GM19023 (cell line): ENCODE measurements around the gene CPA5.

Experiments
- ATAC-seq: cut with Tn5 transposase; IDR thresholded peaks from one replicate; pipeline ENCODE4 v1.9.1; 2021; ENCODE audit warnings: mild to moderate bottlenecking, moderate library complexity; ENCODE audit not compliant: unreplicated experiment

The CPA5 gene

DNA sequence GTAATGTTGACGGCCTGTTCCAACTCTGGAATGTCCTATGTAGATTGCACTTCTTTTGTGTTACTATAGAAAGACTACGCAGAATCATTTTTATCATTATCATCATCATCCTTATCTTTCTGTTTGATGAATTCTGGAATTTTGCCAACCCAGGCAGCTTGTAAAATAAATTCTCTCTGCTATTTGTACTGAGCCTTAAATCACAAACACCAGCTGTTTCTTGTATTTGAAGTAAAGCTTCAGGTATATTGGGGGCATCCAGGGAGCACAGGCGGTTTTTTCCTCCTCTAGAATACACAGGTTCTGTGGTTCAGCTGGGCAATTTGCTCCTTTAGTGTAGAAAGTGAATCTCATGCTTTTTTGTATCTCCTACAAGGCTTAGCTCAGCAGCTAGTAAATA is 14.9 kb upstream of the CPA5 start:
- no peak for ATAC-seq

DNA sequence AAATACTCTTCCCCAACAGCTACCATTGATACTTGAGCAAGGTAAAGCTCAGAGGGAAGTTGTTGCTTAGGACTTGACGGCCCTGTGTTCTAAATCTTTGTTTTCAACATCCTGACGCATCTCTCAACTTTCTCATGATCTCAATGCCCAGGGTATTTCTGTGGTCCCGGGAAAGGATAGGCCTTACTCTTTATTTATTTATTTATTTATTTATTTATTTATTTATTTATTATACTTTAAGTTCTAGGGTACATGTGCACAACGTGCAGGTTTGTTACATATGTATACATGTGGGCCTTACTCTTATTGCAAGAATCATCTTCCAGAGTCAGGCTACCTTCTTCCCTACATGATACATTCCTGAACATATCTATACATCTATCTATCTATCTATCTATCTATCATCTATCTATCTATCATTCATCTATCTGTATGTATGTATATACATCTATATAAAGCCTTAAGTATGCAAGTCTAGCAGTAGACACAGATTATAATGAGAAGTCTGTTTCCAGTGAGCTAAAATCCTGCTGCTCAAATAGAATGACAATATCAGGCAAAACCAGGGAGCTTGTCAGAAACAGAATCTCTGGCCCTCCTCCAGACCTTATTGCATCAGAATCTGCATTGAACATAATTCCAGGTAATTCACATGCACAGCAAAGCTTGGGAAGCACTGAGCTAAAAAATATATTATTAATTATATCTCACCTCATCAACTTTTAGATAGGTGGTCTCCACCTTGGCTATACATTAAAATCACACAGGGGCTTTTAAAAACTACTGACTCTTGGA is 12.2 kb upstream of the CPA5 start:
- no peak for ATAC-seq

DNA sequence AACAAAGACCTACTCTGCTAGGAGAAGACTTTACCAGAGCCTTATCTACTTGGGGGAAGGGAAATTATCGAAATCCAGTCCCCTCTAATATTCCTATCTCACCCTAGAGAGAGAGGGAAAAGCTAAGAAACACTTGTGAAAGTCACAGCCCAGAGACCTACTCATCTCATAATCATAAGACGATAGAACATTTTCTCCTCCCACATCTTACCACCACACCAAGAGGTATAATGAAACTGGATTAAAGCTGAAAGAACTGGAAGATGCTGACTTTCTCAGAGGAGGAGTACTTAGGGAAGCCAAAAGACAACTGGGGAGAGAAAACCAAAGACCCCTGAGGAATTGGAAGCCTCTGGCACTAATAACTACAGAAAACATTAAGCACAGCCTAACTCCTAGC is 10.8 kb upstream of the CPA5 start:
- no peak for ATAC-seq

DNA sequence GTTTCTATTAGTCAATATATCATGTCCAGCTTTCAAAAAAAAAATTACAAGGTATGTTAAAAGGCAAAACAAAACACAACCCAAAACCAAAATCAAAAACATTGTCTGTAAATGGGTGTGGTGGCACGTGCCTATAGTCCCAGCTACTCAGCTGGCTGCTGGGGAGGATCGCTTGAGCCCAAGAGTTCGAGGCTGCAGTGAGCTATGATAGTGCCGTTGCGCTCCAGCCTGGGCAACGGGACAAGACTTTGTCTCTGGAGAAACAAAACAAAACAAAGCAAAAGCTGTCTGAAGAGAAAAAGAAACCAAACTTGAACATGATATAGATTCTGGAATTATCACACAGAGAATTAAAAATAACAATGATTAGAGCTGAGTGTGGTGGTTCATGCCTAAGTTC is 10.3 kb upstream of the CPA5 start:
- ATAC-seq: no peak

DNA sequence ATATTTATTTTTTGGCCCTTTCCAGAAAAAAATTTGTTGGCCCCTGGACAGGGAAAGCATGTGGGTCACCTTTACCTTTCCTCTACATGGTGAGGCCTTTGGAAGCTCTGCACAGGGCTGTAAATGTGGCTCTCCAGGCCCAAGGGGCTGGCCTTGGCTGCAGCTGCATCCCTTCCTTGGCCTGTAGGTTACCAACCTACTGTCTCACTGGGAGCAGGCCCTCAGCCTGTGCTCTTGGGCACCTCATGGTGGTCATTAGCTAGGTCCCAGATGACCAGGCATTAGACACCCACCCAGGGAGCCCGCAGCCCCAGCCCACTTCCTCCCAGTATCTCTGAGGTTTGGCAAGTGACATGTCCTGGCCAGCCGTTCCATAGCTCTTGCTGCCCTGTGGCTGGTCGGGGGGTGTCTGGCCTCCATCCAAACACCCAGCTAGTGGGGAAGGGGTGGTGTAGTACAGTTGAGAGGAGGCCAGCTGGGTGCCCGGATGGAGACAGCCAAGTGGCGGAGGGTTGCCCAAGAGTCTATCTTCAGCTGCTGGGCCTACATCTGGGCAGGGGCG is 7.1 kb upstream of the CPA5 start:
- no peak for ATAC-seq

DNA sequence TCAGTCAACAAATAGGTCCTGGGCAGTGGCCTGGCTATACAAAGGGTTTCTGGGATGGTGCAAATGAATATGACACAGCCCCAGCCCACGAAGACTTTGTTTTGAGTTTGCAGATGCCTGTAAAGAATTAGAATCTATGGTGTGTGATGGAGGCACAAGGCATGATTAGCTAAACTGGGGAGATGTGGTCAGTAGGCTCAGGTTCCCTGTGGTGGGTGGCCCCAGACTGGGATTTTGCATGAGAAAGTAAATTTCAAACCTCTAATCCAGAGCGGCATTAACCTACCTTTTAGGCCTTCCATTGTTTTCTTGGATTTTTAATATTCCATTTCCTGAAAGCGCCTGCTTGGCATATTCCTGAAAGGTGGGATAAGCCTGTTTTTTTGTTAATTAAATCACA is 6.4 kb upstream of the CPA5 start:
- no peak for ATAC-seq

DNA sequence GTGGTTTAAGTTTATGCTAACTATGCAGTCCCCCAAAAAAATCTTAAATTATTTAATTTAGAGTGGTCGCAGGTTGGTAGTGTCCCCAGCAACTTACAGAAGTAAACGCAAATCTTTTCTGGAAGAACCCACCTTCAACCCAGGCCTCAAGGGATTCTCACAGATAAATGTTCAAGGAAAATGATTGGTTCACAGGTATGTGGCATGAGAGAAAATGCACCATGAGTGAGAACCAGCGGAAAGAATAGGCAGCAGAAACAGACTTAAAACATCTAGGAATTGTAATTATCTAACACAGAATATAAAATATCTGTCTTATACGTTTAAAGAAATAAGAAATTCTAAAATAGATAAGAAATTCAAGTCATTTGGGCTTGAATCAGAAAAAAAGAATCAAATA is 2.7 kb upstream of the CPA5 start:
- no peak for ATAC-seq

DNA sequence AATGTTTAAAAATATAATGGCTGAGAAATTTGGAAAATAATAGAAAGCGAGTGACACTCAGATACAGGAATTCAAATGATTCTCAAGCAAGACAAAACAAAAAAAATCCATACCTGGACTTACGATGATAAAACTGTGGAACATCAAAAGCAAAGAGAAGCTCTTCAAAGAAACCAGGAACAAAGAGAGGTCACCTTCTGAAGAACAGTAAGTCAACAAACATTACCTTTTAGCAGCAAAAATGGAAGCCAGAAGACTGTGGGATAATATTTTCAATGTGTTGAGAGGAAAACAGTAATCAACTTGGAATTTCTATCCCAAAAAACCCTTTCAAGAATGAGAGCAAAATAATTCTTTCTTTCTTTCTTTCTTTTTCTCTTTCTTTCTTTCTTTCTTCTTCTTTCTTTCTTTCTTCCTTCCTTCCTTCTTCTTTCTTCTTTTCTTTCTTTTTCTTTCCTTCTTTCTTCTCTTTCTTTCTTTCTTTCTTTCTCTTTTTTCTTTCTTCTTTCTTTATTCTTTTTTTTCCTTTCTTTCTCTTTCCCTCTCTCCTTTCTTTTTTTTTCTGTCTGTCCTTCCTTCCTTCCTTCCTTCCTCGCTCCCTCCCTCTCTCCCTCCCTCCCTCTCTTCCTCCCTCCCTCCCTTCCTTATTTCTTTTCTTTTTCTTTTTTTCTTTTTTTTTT is 1.8 kb upstream of the CPA5 start:
- no peak for ATAC-seq

DNA sequence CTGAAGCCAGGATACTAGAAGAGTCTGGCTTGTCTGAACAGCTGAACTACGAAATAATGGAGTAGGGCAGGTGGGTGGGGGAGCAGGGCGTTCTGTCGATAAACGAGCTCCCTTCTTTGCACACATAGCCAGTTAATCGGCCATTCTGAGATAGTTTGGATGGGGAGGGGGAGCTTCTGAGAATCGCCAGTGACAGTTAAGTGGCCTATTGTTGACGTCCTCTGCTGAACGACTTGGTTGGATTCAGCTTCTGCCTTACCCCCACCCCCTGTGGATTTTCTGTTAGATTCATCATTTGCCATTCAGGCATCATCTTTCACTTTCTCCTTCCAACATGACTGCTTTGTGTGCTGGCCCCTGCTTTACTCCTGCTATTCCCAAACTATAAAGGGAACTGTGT is 520 bp downstream of the CPA5 start:
- ATAC-seq: no peak

DNA sequence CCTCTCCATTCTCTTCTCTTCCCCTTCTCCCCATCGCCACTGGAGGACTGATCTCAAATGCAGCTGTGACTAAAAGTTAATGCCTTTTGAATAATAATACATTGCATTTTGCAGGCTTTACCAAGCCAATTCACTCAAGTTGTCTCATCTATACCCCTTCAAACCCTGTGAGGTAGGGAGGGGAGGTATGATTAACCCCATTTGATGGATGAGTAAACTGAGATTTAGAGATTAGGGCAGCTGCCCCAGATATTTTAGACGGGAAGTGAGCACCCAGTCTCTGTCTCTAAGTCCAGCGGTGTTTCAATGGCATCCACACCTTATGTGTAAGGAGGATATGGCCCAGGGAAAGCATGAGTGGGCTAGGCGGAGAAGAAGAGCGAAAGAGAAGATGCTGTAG is 1.1 kb downstream of the CPA5 start:
- no peak for ATAC-seq

DNA sequence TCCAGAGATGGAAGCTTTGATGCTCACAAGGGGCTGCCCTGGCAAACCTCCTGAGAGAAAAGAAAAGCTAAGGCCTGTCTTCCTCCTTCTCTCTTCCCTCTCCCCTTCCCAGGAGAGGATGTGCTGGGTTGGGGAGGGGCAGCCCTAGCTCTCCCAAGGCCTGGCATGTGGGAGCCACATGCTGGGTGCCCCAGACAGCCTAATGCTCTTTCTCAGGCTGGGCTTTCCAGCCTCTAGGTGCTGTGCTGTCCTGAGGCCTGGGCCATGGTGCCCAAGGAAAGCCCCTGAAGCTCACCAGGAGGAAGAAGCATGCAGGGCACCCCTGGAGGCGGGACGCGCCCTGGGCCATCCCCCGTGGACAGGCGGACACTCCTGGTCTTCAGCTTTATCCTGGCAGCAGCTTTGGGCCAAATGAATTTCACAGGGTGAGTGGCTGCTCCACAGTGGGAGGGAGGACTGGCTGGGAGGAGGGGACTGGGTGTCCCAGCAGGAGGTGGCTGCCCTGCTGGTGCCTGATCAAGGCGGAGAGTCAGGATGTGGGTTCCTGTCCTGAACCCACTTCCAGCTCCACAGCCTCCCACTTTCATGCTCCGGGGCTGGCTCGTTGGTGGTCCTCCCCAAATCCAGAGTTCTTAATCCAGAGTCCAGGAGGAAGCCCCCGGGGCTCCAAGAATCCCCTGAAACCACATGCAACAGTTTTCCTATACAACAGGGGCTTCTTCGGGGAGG is 1.7 kb downstream of the CPA5 start:
- ATAC-seq: no peak

DNA sequence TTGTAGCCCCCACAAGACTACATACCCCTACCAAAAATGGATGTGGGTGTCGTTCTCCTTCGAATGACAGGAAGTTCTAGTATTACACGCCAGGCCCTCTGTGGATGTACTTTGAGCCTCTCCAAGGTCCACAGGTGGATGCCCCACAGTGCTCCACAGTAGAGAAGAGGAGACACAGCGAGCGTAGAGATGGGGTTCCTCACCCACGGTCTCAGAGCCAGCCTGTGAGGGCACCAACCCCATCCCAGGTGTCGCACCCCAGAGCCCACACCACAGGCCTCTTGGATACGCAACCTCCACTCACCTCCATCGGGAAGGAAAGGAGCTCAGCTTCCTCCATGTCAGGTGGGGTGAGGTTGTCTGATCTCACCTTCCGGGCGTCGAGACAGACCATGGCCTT is 2.3 kb downstream of the CPA5 start:
- ATAC-seq: no peak

DNA sequence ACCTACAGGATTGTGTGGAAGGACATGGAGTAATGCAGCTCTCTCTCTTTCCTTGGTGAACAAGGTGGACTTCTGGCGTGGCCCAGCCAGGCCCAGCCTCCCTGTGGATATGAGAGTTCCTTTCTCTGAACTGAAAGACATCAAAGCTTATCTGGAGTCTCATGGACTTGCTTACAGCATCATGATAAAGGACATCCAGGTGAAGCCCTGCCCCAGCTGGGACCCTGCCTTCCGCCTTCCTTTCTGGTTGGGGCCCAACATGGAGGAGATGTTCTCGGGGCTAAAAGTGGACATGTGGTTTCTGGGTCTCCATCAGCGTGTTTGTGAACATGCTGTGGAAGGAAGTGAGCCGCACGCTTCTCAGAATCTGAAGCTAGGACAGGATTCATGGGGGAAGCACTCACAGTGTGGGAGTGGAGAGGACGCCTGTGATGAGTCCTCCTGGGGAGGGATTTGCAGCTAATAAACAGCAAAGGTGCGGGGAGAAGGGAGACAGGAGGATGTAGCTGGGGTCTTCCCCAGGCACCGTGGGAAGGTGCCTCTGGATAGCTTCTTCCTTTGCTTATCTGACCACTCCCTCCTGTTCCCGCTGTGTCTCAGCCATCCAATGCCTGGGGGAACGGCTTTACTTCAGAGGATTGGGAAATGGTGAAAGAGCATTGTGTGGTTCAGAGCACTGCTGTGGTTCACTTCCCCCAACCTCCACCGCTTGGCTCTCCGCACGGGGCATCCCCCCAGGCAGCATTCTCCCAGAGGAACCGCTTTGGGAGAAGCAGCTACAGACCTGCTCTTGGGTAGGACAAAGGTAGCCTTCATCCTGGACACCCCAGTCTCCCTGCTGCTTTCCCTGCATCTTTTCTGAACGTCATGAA is 5.5 kb downstream of the CPA5 start:
- no peak for ATAC-seq

DNA sequence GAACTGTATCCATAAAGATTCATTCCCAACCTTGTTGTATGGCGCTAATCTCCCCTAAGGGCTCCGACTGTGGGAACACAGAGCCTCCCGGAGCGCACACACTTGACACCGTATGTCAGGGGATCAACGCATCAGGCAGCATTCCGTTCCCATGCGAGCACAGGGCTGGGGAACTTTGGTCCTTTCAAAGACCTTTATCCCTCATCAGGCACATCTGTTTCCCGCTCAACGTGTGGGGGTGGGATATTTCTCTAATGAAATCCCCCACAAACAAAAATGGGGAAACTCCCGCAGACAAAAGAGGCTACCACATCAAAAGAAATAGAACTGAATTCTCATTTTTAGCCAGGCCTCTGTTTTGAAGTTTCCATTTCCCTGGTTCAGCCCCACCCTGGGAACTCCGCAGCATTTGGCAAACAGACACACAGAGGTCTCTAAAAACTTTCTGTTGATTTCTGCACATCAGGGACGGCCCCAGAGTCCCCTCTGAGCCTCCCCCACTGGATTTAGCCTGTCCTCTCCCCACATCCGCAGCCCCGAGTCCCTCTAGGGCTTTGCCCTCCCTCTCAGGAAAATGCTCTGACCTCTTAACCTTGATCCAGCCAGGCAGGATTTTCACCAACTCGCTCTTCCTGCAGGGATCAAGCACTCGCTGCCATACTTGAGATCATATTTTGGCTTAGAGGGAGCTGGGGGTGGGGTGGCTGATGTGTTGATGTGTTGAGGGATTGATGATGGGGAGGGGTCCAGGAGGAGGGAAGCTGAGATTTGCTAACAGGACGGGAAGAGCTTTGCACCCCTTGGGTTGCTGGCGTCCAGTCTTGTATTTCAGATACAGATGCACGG is 6.6 kb downstream of the CPA5 start:
- ATAC-seq: peak; percentile 47

DNA sequence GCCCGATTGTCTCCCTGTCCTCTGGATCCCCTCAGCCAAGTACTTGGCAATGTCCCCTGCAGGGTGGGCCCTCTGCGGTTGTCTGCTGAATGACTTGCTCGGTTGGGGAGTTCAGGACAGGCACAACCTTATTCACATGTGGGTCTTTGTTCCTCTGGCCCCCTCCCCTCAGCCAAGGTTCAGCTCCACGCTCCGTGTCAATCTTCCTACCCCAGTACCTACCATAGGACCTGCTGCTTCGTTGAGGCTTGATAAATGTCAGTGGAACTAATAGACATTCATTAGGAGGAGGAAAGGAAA is 7.1 kb downstream of the CPA5 start:
- ATAC-seq: no peak

DNA sequence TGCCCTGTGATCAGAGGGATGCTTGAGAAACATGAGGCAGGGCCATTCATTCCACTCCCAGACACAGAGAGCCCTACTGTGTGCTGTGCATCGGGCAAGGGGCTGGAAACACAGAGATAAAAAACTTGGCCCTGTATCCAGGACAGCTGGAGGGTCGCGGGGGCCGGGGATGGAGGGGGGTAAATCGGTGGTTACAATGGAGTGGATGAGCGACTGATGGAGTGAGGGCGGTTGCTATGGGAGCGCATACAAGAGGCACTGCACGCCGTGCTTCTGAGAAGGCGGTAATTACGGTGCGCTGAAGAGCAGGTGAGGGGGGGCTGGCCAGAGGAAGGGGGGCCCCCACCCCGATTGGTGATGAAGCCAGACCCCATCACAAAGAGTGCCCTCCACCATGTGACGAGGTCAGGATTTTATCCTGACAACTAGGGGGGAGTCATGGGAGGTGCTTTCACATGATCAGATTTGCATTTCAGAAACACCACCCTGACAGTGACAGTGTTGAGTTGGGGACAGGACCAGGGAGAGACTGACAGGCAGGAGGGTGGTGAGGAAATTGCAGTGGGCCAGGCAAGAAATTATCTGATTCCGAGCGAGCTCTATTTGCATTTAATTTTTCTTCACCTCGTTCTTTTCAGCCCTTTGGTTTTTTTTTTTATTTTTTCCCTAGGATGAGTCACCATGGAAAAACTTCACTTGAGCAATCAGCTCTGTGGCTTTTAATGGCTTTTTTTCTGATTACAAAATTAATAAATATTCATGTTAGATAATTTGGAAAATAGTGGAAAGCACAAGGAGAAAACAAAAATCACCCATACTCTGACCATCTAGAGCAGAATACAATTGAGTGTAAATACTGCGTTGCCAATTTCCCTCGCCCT is 7.8 kb downstream of the CPA5 start:
- ATAC-seq: no peak

DNA sequence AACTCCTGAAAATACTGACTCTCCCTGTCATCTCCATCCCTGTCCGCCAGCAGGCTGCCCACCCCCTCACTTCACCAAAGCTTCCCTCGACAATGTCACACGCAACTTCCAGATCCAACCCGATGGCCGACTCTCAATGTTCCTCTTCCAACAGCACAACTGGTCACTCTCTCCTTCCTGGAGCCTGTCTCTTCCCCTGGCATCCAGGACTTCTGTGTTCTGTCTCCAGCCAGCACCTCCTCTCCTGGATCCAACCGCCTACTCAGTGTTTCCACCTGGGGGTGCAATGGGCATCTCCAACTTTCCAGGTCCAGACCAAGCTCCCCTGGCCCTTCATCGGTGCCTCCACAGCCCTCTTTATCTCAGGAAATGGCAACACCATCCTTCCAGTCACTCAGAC is 8.6 kb downstream of the CPA5 start:
- no peak for ATAC-seq

DNA sequence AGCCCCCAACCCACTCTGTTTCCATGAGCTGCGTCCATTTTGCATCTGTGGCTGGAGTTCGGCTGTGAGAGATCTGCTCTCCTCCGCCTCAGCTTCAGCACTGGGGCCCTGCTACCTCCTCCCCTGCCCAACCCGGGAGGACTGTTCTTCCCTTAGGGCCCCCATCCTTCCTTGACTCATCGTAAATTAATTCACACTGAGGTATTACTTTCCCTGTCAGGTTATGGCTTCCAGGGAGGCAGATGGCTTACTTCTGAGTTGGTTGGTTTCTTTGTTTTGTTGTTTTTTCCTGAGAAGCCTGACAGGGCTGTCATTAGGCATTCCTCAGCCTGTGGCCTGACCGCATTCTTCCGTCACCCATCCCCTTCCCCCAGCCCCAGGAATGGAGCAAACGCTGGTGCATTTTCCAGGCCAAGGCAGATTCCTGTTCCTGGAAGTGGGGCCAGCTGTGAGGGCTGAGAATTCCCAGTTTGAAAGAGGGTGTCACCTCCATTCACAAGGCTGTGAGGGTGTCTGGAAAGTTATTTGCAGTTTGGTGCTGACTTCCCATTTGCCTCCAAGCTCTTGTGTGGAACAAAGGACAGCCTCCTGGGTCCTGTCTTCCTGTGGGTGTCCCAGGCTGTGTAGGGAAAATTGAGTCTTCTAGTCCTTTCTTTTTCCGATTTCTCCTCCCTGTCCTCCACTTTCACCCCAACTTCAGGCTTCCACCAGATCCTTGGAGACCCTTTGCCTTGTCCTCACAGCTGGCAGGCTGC is 11.7 kb downstream of the CPA5 start:
- no peak for ATAC-seq
